Inflammatory macrophage treated with lipopolysaccharide for 1 hour (primary cell): ENCODE data around the gene TMEM117.
"Not testable (repeated sequence)": the region's sequence is repeated elsewhere in the genome, so short reads cannot be mapped to it uniquely, and the experiment has no call there.

Experiments used
- DNase-seq, 2 donors: peaks; one replicate each; pipeline ENCODE4 v3.0.0-alpha.2; 2020 to 2022

TMEM117 gene

GRCh38 chr12:44031472-44032185 is 195.7 kb downstream of the TMEM117 start:
- DNase-seq: no peak

GRCh38 chr12:44034906-44035305 is 199.0 kb downstream of the TMEM117 start:
- DNase-seq: no peak

- no peak for DNase-seq
These were observed 201.1 kb downstream of the TMEM117 start for GRCh38 chr12:44036875-44037443.

- no peak for DNase-seq
These were observed 202.5 kb downstream of the TMEM117 start for GRCh38 chr12:44038411-44038810.

- DNase-seq: not testable (repeated sequence)
These were observed 208.6 kb downstream of the TMEM117 start for GRCh38 chr12:44044491-44044890.

GRCh38 chr12:44046732-44047417 is 211.0 kb downstream of the TMEM117 start:
- DNase-seq: no peak

GRCh38 chr12:44052554-44052953 is 216.7 kb downstream of the TMEM117 start:
- DNase-seq: no peak

- no peak for DNase-seq
These were observed 217.8 kb downstream of the TMEM117 start for GRCh38 chr12:44053549-44054127.

- no peak for DNase-seq
These were observed 218.4 kb downstream of the TMEM117 start for GRCh38 chr12:44054281-44054680.

GRCh38 chr12:44058366-44058765 is 222.5 kb downstream of the TMEM117 start:
- no peak for DNase-seq

GRCh38 chr12:44059476-44059875 is 223.6 kb downstream of the TMEM117 start:
- DNase-seq: no peak

- no peak for DNase-seq
These were observed 227.8 kb downstream of the TMEM117 start for GRCh38 chr12:44063671-44064070.

GRCh38 chr12:44076871-44077270 is 241.0 kb downstream of the TMEM117 start:
- no peak for DNase-seq

- DNase-seq: no peak
These were observed 241.4 kb downstream of the TMEM117 start for GRCh38 chr12:44077294-44077693.

GRCh38 chr12:44078273-44078672 is 242.4 kb downstream of the TMEM117 start:
- DNase-seq: no peak

GRCh38 chr12:44088647-44089046 is 252.8 kb downstream of the TMEM117 start:
- DNase-seq: no peak

GRCh38 chr12:44091948-44092606 is 256.2 kb downstream of the TMEM117 start:
- DNase-seq: no peak

- DNase-seq: no peak
These were observed 262.9 kb downstream of the TMEM117 start for GRCh38 chr12:44098786-44099185.

- no peak for DNase-seq
These were observed 263.6 kb downstream of the TMEM117 start for GRCh38 chr12:44099486-44099885.

GRCh38 chr12:44100264-44100663 is 264.4 kb downstream of the TMEM117 start:
- DNase-seq: no peak

- no peak for DNase-seq
These were observed 265.6 kb downstream of the TMEM117 start for GRCh38 chr12:44101475-44101874.

- no peak for DNase-seq
These were observed 279.0 kb downstream of the TMEM117 start for GRCh38 chr12:44114906-44115305.

- DNase-seq: no peak
These were observed 281.5 kb downstream of the TMEM117 start for GRCh38 chr12:44117337-44117736.
